ENCODE results near the gene ACACA. TPM values are rescaled to one million over a fixed set of nuclear protein-coding genes. Genes with fewer than 3 reads are reported as not detected.

Gene ACACA
- polyA plus RNA-seq, 1 experiment = 57.9 TPM

GRCh38 chr17:37305406-37305905 lies 101.2 kb downstream of the ACACA start:
- Histone ChIP-seq H3K4me3 (ENCODE audit: low read depth, low read length) (no peak overlapping the region), H3K27ac (ENCODE audit: low read depth, low read length) (no peak overlapping the region), H3K9me3 (ENCODE audit: control insufficient read depth, insufficient read depth, low read length) (no peaks in the 10 kb centered on the region), H3K27me3 (ENCODE audit: control insufficient read depth, insufficient read depth, low read length) (no peaks in the 10 kb centered on the region)
- TF ChIP-seq CTCF (IDR thresholded peaks at IDR 0.05; ENCODE audit: low read depth, low read length) = no peak
- ChIA-PET CTCF (interaction anchor here (0.6 to 0.8 kb wide), 2 partner anchors 68 to 453 kb away, joined by 3 read pairs; no protein-coding TSS in a partner anchor), POLR2A (interaction anchor here (0.6 to 0.7 kb wide), 3 partner anchors 10 to 1572 kb away, joined by 4 to 8 read pairs (median 5); no protein-coding TSS in a partner anchor)
- DNase-seq (ENCODE audit: low read depth, low spot score) = no peak

- Histone ChIP-seq H3K9me3 (ENCODE audit: control insufficient read depth, insufficient read depth, low read length) (no peaks in the 10 kb centered on the region), H3K27me3 (ENCODE audit: control insufficient read depth, insufficient read depth, low read length) (no peaks in the 10 kb centered on the region), H3K4me3 (ENCODE audit: low read depth, low read length) (no peak overlapping the region), H3K27ac (ENCODE audit: low read depth, low read length) (no peak overlapping the region)
- POLR2A ChIA-PET = no interaction called here
- no peak for TF ChIP-seq CTCF (IDR thresholded peaks at IDR 0.05; ENCODE audit: low read depth, low read length)
- DNase-seq (ENCODE audit: low read depth, low spot score) = no peak
- CTCF ChIA-PET = no interaction called here
Observed at GRCh38 chr17:37301288-37301687, 105.3 kb downstream of the ACACA start.

GRCh38 chr17:37300683-37301082 lies 106.0 kb downstream of the ACACA start:
- Histone ChIP-seq H3K27me3 (ENCODE audit: control insufficient read depth, insufficient read depth, low read length) (no peaks in the 10 kb centered on the region), H3K9me3 (ENCODE audit: control insufficient read depth, insufficient read depth, low read length) (no peaks in the 10 kb centered on the region), H3K4me3 (ENCODE audit: low read depth, low read length) (no peak overlapping the region), H3K27ac (ENCODE audit: low read depth, low read length) (no peak overlapping the region)
- POLR2A ChIA-PET = no interaction called here
- CTCF ChIA-PET = interaction anchor here (0.6 to 2.1 kb wide), 3 partner anchors 61 to 697 kb away, joined by 3 to 14 read pairs (median 3); no protein-coding TSS in a partner anchor
- DNase-seq (ENCODE audit: low read depth, low spot score) = no peak
- TF ChIP-seq CTCF (IDR thresholded peaks at IDR 0.05; ENCODE audit: low read depth, low read length) = no peak

- no peak for DNase-seq (ENCODE audit: low read depth, low spot score)
- no peak overlapping the region for H3K27ac ChIP-seq (ENCODE audit: low read depth, low read length)
- ChIA-PET CTCF (interaction anchor here (0.6 to 2.1 kb wide), 2 partner anchors 75 to 698 kb away, joined by 3 to 14 read pairs; partner anchors contain the start of gene MRM1), POLR2A (interaction anchor here (0.7 kb wide), 1 partner anchor 20 kb away, joined by 4 read pairs; no protein-coding TSS in a partner anchor)
- H3K9me3 ChIP-seq (ENCODE audit: control insufficient read depth, insufficient read depth, low read length) = no peaks in the 10 kb centered on the region
- no peaks in the 10 kb centered on the region for H3K27me3 ChIP-seq (ENCODE audit: control insufficient read depth, insufficient read depth, low read length)
- TF ChIP-seq CTCF (IDR thresholded peaks at IDR 0.05; ENCODE audit: low read depth, low read length) = no peak
- H3K4me3 ChIP-seq (ENCODE audit: low read depth, low read length) = no peak overlapping the region
Observed at GRCh38 chr17:37299257-37299980, 107.2 kb downstream of the ACACA start.

GRCh38 chr17:37295888-37296287 lies 110.7 kb downstream of the ACACA start:
- no peak overlapping the region for H3K4me3 ChIP-seq (ENCODE audit: low read depth, low read length)
- H3K9me3 ChIP-seq (ENCODE audit: control insufficient read depth, insufficient read depth, low read length) = no peaks in the 10 kb centered on the region
- no peak for DNase-seq (ENCODE audit: low read depth, low spot score)
- ChIA-PET POLR2A (no interaction called here), CTCF (no interaction called here)
- no peak for TF ChIP-seq CTCF (IDR thresholded peaks at IDR 0.05; ENCODE audit: low read depth, low read length)
- no peak overlapping the region for H3K27ac ChIP-seq (ENCODE audit: low read depth, low read length)
- no peaks in the 10 kb centered on the region for H3K27me3 ChIP-seq (ENCODE audit: control insufficient read depth, insufficient read depth, low read length)

Data from AG04450 (cell line).